H9 (cell line): ENCODE results near the gene ZNF20. TPM values are rescaled to one million over a fixed set of nuclear protein-coding genes. Genes with fewer than 3 reads are reported as not detected.

Experiments
- DNase-seq: peaks from one replicate; pipeline ENCODE4 v3.0.0-alpha.2; 2017
- H2AFZ ChIP-seq: one replicate; pipeline ENCODE4 v1.6.1; 2013; ENCODE audit warnings: mild to moderate bottlenecking, low read length, control low read depth, moderate library complexity
- H2AK5ac ChIP-seq: 2 replicates; pipeline ENCODE4 v1.6.1; 2013; ENCODE audit warnings: low read length, control low read depth, mixed read lengths; ENCODE audit not compliant: insufficient read length
- H2BK120ac ChIP-seq: one replicate; pipeline ENCODE4 v1.6.1; 2013; ENCODE audit warnings: low read depth, mild to moderate bottlenecking, low read length, control low read depth, inconsistent platforms; ENCODE audit not compliant: poor library complexity, severe bottlenecking
- H2BK12ac ChIP-seq: 2 replicates; pipeline ENCODE4 v1.6.1; 2013; ENCODE audit warnings: low read length, control low read depth, mixed read lengths, low read depth; ENCODE audit not compliant: insufficient read length
- H2BK15ac ChIP-seq: 2 replicates; pipeline ENCODE4 v1.6.1; 2013; ENCODE audit warnings: low read depth, low read length, control low read depth
- H2BK20ac ChIP-seq: one replicate; pipeline ENCODE4 v1.6.1; 2013; ENCODE audit warnings: low read depth, mild to moderate bottlenecking, low read length, control low read depth, inconsistent platforms; ENCODE audit not compliant: poor library complexity, severe bottlenecking
- H2BK5ac ChIP-seq: 2 replicates; pipeline ENCODE4 v1.6.1; 2013; ENCODE audit warnings: low read length, control low read depth, mixed read lengths; ENCODE audit not compliant: insufficient read length
- H3K14ac ChIP-seq: 2 replicates; pipeline ENCODE4 v1.6.1; 2013; ENCODE audit warnings: low read length, control low read depth; ENCODE audit not compliant: insufficient read depth
- H3K18ac ChIP-seq: 2 replicates; pipeline ENCODE4 v1.6.1; 2013; ENCODE audit warnings: low read depth, mild to moderate bottlenecking, mixed read lengths, low read length, control low read depth; ENCODE audit not compliant: insufficient read length
- H3K23ac ChIP-seq: 2 replicates; pipeline ENCODE4 v1.6.1; 2013; ENCODE audit warnings: low read length, control low read depth, mixed read lengths, low read depth; ENCODE audit not compliant: insufficient read length
- H3K23me2 ChIP-seq: 2 replicates; pipeline ENCODE4 v1.6.1; 2013; ENCODE audit warnings: low read depth, mild to moderate bottlenecking, mixed read lengths, low read length, control low read depth; ENCODE audit not compliant: insufficient read length, poor library complexity, severe bottlenecking
- H3K27ac ChIP-seq: 2 replicates; pipeline ENCODE4 v1.5.1; 2013; ENCODE audit warnings: low read length, control low read depth, mixed read lengths, low read depth; ENCODE audit not compliant: insufficient read length
- H3K27me3 ChIP-seq: 2 replicates; pipeline ENCODE4 v1.6.1; 2013; ENCODE audit warnings: low read length, control low read depth, inconsistent platforms; ENCODE audit not compliant: insufficient read depth
- H3K4ac ChIP-seq: 2 replicates; pipeline ENCODE4 v1.6.1; 2013; ENCODE audit warnings: low read depth, mild to moderate bottlenecking, control low read depth, inconsistent platforms, low read length, moderate library complexity
- H3K4me1 ChIP-seq: 2 replicates; pipeline ENCODE4 v1.6.1; 2013; ENCODE audit warnings: low read length, control low read depth, inconsistent platforms; ENCODE audit not compliant: insufficient read depth
- H3K4me2 ChIP-seq: 2 replicates; pipeline ENCODE4 v1.6.1; 2013; ENCODE audit warnings: low read length, control low read depth, mixed read lengths; ENCODE audit not compliant: insufficient read length, insufficient read depth
- H3K56ac ChIP-seq: 2 replicates; pipeline ENCODE4 v1.6.1; 2013; ENCODE audit warnings: low read depth, mild to moderate bottlenecking, mixed read lengths, low read length, control low read depth; ENCODE audit not compliant: insufficient read length
- H3K79me1 ChIP-seq: 2 replicates; pipeline ENCODE4 v1.6.1; 2013; ENCODE audit warnings: low read depth, mild to moderate bottlenecking, moderate library complexity, low read length, control low read depth, inconsistent platforms; ENCODE audit not compliant: insufficient read depth, poor library complexity, severe bottlenecking
- H3K79me2 ChIP-seq: 2 replicates; pipeline ENCODE4 v1.6.1; 2013; ENCODE audit warnings: low read length, control low read depth, inconsistent platforms; ENCODE audit not compliant: insufficient read depth
- H3K9ac ChIP-seq: 2 replicates; pipeline ENCODE4 v1.6.1; 2013; ENCODE audit warnings: low read length, control low read depth, mixed read lengths; ENCODE audit not compliant: insufficient read length; ENCODE audit errors: extremely low read depth
- H3K9me3 ChIP-seq: one replicate; pipeline ENCODE4 v1.6.1; 2013; ENCODE audit warnings: low read depth, low read length, inconsistent platforms; ENCODE audit not compliant: control insufficient read depth
- H3T11ph ChIP-seq: one replicate; pipeline ENCODE4 v1.6.1; 2013; ENCODE audit warnings: mild to moderate bottlenecking, low read length, control low read depth, inconsistent platforms
- H4K20me1 ChIP-seq: one replicate; pipeline ENCODE4 v1.6.1; 2013; ENCODE audit not compliant: control insufficient read depth, insufficient read length, insufficient read depth
- H4K5ac ChIP-seq: 2 replicates; pipeline ENCODE4 v1.6.1; 2013; ENCODE audit warnings: low read depth, mild to moderate bottlenecking, mixed read lengths, low read length, control low read depth; ENCODE audit not compliant: insufficient read length
- H4K8ac ChIP-seq: replicated peaks from 2 replicates; pipeline ENCODE4 v1.6.1; 2013; ENCODE audit warnings: low read length, control low read depth, mixed read lengths, low read depth; ENCODE audit not compliant: insufficient read length
- H4K91ac ChIP-seq: 2 replicates; pipeline ENCODE4 v1.6.1; 2013; ENCODE audit warnings: low read depth, mild to moderate bottlenecking, moderate library complexity, mixed read lengths, low read length, control low read depth; ENCODE audit not compliant: insufficient read length
- H3K27ac Mint-ChIP-seq, 3 experiments: 2 replicates in 2 of 3; 3 replicates in 1 of 3; pipeline ENCODE4 v1.8.0; 2020 to 2021; ENCODE audit warnings: mixed read lengths in 3 of 3, mild to moderate bottlenecking in 1 of 3, moderate library complexity in 1 of 3
- H3K27me3 Mint-ChIP-seq: 2 replicates; pipeline ENCODE4 v1.8.0; 2021; ENCODE audit warnings: low read depth, mild to moderate bottlenecking, moderate library complexity, mixed read lengths
- H3K36me3 Mint-ChIP-seq, 3 experiments: 2 replicates in 2 of 3; 3 replicates in 1 of 3; pipeline ENCODE4 v1.8.0; 2020 to 2021; ENCODE audit warnings: low read depth in 3 of 3, mixed read lengths in 3 of 3; ENCODE audit not compliant: insufficient read depth in 1 of 3
- H3K4me1 Mint-ChIP-seq, 2 experiments: 2 replicates each; pipeline ENCODE4 v1.8.0; 2020; ENCODE audit warnings: mixed read lengths in 2 of 2
- H3K4me3 Mint-ChIP-seq, 2 experiments: 2 replicates in 1 of 2; 3 replicates in 1 of 2; pipeline ENCODE4 v1.8.0; 2020 to 2021; ENCODE audit warnings: mild to moderate bottlenecking in 2 of 2, mixed read lengths in 2 of 2, moderate library complexity in 1 of 2
- H3K9me3 Mint-ChIP-seq, 2 experiments: 2 replicates in 1 of 2; 3 replicates in 1 of 2; pipeline ENCODE4 v1.8.0; 2020; ENCODE audit warnings: mild to moderate bottlenecking in 2 of 2, mixed read lengths in 2 of 2, moderate library complexity in 1 of 2
- WGBS: extraction: QIAGEN DNeasy Blood & Tissue Kit; methylation state at CpG from one replicate; pipeline ENCODE4 v1.1.7; 2013; ENCODE audit warnings: missing lambda C conversion rate, low lambda C conversion rate, mixed read lengths; ENCODE audit not compliant: insufficient read length; ENCODE audit errors: extremely low coverage; 5-methylcytosine and 5-hydroxymethylcytosine counted together
- total RNA-seq: library from RNA; stranded (reverse); gene quantifications from 2 replicates; pipeline ENCODE4 v1.2.1, GENCODE V29; 2021
- TF ChIP-seq, protein P1 (sequence below): fragments of 200-600 bp; sonication (generic); conservative IDR thresholded peaks from 3 replicates; pipeline ENCODE4 v1.8.0; 2021; ENCODE audit warnings: antibody characterized with exemption, mild to moderate bottlenecking

Gene ZNF20
- total RNA-seq, 1 experiment from 2014 or later, result 5.6 TPM

DNA sequence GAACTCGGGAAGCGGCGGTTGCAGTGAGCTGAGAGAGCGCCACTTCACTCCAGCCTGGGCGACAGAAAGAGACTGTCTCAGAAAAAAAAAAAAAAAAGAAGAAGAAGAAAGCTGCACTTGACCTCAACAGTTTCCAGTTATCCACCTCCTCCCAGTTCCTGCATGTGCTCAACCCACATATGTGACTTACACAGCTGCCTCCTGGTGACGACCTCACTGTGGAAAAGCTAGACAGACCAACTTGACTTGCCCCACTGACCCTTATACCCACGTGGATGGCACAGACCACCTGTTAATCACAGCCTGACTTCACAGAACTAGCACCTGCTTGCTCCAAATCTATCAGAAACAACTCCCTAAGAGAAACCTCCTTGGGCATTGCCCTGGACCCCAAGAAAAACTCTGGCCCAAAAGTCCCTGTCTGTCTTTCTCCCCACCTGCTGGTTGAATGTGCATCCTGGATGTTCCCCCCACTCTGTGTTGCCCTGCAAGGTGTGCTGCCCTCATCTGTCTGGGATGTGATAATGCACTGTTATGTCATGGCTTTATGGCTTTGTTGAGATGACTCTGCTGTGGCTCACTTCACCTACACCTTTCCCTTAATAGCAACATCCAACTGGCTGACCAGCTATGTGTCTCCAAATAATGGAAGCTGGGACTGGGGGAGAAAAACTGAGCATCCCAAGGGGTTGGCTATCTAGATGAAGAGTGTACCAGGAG, 2.8 kb downstream of the ZNF20 start:
- peak; percentile 33 for DNase-seq
- TF ChIP-seq, protein P1, sequence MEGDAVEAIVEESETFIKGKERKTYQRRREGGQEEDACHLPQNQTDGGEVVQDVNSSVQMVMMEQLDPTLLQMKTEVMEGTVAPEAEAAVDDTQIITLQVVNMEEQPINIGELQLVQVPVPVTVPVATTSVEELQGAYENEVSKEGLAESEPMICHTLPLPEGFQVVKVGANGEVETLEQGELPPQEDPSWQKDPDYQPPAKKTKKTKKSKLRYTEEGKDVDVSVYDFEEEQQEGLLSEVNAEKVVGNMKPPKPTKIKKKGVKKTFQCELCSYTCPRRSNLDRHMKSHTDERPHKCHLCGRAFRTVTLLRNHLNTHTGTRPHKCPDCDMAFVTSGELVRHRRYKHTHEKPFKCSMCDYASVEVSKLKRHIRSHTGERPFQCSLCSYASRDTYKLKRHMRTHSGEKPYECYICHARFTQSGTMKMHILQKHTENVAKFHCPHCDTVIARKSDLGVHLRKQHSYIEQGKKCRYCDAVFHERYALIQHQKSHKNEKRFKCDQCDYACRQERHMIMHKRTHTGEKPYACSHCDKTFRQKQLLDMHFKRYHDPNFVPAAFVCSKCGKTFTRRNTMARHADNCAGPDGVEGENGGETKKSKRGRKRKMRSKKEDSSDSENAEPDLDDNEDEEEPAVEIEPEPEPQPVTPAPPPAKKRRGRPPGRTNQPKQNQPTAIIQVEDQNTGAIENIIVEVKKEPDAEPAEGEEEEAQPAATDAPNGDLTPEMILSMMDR, result peak; percentile 67
- no peak overlapping the region for H2BK20ac ChIP-seq
- H3K27me3 ChIP-seq, result no peaks in the 10 kb centered on the region
- H3K27ac ChIP-seq, result no peak overlapping the region
- no peak overlapping the region for H2AFZ ChIP-seq
- H2BK15ac ChIP-seq, result no peak overlapping the region
- no peak overlapping the region for H3K4me2 ChIP-seq
- Mint-ChIP-seq H3K4me3 (peak overlapping the region; percentile 14 to 45; a peak in 2 of 5 replicates), H3K36me3 (peaks cover 62 to 71% (median 67%) of the 10 kb centered on the region in 3 experiments), H3K27me3 (no peaks in the 10 kb centered on the region; the same call in 1 of the 2 replicates), H3K27ac (peak overlapping the region in 1 of 3 experiments; percentile 46; a peak in 2 of 7 replicates), H3K9me3 (peaks cover 53 to 54% of the 10 kb centered on the region in 2 experiments), H3K4me1 (peaks cover 27 to 31% of the 10 kb centered on the region in 2 experiments)
- H4K5ac ChIP-seq, result no peak overlapping the region
- no peak overlapping the region for H3K56ac ChIP-seq
- no peak overlapping the region for H3K14ac ChIP-seq
- H4K8ac ChIP-seq, result no peak overlapping the region
- peaks cover 32% of the 10 kb centered on the region for H3K9me3 ChIP-seq
- peaks cover 4% of the 10 kb centered on the region for H3K23me2 ChIP-seq
- H3K9ac ChIP-seq, result no peak overlapping the region
- no peak overlapping the region for H3K4ac ChIP-seq
- no peaks in the 10 kb centered on the region for H3K79me1 ChIP-seq
- no peak overlapping the region for H3K18ac ChIP-seq
- no CpG with 5 or more reads among the region's 7 CpGs for WGBS
- no peak overlapping the region for H2BK120ac ChIP-seq
- H4K91ac ChIP-seq, result no peak overlapping the region
- no peaks in the 10 kb centered on the region for H3K4me1 ChIP-seq
- no peaks in the 10 kb centered on the region; the same call in 1 of the 2 replicates for H3K79me2 ChIP-seq
- no peak overlapping the region for H2AK5ac ChIP-seq
- H4K20me1 ChIP-seq, result no peaks in the 10 kb centered on the region
- H2BK5ac ChIP-seq, result no peak overlapping the region
- no peak overlapping the region for H3T11ph ChIP-seq
- H2BK12ac ChIP-seq, result no peak overlapping the region
- H3K23ac ChIP-seq, result no peak overlapping the region
